GM18519 (cell line): Measurements from ENCODE around the gene SLC66A1.

Experiments
- ATAC-seq: cut with Tn5 transposase; IDR thresholded peaks from one replicate; pipeline ENCODE4 v1.9.1; 2021; ENCODE audit warnings: mild to moderate bottlenecking, moderate library complexity; ENCODE audit not compliant: unreplicated experiment, low FRiP score

The SLC66A1 gene

GRCh38 chr1:19341201-19342061, 29.3 kb downstream of the SLC66A1 start:
- ATAC-seq: no peak

DNA sequence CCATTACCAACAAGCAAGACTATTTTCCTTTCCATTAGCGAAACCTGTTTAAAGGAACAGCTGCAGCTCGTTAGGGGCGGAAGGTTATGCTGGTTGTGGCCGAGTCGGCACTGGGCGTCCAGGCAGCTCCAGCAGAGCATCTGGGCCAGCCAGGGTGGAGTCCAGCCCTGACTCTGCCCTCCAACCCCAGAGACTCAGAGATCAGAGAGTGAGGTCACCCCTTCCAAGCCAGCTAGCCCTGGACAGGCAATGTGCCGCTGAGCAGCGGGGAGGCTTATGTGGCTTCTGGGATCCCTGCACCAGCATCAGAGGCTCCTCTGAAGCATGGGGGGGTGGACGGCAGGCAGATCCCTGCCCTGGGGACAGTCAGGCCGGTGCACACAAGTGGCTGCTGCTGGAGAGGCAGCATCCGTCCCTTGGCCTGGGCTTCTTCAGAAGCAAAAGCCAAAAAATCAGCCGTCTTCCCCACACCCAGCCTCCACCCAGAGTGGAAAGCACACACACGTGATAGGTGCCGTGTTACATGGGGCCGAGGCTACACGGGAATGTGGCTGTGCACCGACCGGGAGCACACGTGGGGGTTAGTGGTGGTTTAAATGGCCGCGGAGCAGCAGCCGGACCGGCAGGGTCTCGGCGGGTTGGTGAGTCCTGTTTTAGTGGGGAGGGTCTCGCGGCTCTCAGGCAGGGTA, 30.1 kb downstream of the SLC66A1 start:
- no peak for ATAC-seq

DNA sequence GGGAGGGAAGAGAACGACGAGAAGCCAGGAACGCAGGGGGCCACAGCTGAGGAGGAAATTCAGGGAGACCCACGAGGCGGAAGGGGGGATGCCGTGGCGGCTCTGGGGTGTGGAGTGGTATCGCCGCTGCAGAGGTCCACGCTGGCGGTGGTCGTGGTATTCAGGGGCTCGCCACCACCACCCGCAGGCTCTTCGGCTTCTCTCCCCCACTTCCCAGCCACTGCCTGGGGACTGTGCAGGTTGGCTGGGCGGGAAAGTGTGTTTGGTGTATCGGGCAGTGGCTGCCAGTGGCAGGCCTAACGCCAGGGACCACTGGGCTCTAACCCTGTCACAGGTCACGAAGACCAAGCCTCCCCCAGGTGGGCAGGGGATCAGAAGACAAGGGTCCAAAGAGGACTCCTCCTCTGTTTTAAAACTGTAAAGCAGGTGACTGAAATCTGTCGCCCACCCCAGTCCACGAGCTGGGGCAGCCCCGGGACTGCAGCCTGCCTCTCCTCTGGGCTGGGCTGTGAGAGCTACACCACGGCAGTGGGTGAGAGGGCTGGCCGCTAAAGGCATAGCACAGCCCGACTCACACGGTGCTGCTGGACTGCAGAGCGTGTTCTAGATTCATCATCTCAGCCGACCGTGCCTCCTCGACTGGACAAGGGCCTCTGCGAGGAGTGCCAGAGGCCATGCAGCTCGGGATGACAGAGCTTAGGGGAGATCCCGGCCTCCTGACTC, 30.9 kb downstream of the SLC66A1 start:
- no peak for ATAC-seq

DNA sequence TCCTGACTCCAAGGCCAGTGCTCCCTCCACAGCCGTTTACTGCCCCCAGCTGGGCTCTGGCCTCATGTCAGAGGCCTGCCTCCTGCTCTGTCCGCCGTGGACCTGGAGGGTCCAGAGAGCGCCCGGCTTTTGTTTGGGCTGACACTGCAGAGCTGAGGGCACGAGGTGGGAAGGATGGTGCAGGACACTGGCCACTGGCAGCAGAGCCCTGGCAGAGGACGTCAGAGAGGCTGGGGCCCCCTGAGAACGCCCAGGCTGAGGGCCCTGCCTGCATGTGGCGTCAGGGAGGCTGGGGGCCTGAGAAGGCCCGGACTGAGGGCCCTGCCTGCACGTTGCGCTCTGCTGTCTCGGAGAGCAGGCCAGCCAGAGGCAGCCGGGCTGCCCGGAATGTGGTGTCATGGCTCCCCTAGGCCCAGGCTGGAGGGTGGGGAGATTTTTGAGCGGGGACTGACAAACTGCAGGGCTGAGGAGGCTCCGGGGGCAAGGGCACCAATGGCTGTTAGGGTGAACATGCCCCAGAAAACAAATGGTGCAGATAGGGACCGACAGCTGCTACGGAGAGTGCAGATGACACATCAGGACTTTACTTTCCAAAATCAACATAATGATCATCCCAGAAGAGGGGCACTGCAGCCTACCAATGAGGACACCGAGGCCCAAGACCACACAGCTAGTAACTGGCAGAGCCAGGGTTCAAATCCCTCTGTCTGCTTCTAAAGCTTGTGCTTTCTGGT, 31.7 kb downstream of the SLC66A1 start:
- ATAC-seq: no peak

- ATAC-seq: no peak
Observed at GRCh38 chr1:19344372-19344810, 32.3 kb downstream of the SLC66A1 start.

- ATAC-seq: no peak
Observed at GRCh38 chr1:19344831-19345230, 32.7 kb downstream of the SLC66A1 start.

- no peak for ATAC-seq
Observed at GRCh38 chr1:19345391-19345790, 33.3 kb downstream of the SLC66A1 start.

DNA sequence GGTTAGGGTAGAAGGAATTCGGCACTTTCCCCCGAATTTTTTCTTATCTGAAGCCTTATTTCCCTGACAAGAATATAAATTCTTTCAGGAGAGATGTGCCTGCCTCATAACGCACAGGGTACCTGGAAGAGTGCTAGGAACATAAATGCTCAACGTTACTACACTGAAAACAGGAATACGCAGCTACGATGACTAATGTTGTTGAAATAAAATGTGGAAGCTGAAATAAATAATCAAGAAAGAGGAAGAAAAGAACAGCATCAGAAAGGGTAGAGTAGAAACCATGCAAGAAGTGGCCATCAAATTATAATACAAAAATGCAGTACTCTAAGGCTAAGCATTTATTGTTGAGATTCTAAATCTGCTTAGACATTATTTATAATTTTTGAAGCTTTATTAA, 33.9 kb downstream of the SLC66A1 start:
- ATAC-seq: no peak

DNA sequence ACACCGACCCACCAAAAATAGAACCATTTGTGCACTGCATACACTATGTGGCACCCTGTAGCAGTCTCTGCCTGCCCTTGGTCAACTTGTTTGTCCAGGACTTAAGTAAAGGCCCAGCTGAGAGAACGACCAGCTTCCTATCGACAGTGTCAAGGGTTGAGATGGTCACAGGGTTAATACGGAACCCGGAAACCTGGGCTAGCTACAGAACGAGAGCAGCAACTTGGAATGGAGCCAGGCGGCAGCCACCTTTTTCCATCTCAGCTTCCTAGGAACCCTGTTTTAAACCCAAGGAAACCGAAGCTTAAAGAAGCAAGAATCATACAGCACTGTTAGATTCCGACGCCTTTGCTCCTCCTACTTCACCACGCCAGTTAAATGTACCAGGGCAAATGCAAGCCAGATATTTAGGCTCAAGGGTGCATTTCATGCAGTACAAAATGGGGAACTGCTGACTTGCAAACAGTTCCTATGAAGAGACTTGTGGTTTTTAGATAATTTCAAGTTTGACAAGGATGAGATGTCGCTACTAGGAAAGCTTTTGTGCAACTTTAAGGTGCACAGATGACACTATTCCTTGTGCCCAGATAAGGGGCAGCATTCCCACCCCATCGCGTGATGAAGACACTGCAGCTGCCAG, 35.5 kb downstream of the SLC66A1 start:
- no peak for ATAC-seq

- ATAC-seq: no peak
Observed at GRCh38 chr1:19348441-19349198, 36.5 kb downstream of the SLC66A1 start.

DNA sequence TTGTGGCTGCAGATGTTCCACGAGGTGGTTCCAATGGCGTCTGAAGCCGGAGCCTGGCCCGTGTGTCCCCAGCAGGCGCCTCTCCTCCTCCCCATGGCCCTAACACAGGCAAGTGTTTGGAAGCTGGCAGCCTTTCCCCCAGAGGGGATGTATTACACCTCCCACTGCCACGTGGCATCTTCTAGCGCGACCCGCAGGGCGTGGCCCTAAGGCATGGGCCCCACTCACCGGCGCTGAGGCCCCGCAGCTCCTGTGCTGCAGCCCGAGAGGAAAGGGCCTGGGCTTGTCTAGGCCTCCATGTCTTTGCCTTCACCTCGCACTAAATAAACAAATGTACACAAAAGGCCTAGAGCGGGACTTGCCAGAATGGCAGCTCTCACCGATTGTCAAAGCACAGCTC, 37.9 kb downstream of the SLC66A1 start:
- no peak for ATAC-seq

- ATAC-seq: no peak
Observed at GRCh38 chr1:19350566-19350965, 38.4 kb downstream of the SLC66A1 start.

DNA sequence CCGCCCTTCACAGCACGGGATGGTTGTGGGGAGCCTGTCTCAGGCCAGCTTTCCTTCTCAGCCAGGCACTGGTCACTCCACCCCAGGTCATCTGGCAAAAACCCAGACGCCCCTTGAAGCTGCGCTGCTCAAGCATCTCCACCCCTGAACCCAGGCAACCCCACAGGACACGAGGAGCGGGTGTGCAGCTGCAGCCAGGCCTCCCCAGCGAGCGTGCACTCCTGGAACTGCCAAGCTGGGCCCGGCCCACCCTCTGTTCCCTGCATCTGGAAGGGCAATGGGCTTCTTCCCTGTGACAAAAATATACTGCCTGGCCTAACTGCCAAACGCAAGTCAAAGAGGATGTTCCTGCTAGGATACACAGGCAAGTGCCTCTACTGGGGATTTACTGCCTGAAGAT, 39.7 kb downstream of the SLC66A1 start:
- no peak for ATAC-seq

DNA sequence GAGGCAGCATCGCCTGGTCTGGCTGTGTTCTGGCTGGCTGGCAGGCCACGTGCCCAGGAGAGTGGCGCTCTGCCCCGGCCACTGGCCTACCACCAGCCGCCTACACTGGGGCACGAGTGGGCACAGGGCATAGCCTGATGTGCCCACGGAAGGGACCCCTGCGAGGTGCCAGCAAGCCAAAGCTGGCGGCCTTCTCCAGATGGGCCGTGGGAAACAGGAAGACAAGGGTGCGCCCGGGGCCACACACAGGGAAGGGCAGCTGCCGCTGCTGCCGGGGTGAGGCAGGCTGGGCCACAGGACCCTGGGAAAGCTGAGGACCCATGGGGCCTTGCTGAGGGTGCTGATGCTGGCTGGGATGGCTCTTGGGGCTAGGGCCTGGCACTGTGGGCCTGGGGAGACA, 40.7 kb downstream of the SLC66A1 start:
- no peak for ATAC-seq

DNA sequence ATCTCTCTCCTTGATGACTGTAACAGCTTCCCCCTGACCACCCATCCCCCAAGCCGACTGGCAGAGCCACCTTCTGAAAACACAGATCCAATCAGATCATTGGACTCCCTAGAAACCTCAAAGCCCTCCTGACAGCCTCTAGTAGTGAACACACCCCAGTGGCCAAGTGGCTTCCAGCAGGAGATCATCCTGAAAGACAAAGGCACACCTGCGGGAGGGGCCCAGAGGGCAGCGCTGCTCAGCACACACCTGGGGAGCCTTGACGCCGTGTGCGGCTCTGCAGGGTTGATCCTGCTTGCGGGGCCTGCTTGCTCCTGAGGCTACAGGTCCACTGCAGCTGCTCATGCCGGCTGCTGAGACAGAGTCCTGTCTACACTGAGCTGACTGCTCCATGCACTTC, 41.5 kb downstream of the SLC66A1 start:
- no peak for ATAC-seq

- ATAC-seq: no peak
Observed at GRCh38 chr1:19354531-19354981, 42.4 kb downstream of the SLC66A1 start.

DNA sequence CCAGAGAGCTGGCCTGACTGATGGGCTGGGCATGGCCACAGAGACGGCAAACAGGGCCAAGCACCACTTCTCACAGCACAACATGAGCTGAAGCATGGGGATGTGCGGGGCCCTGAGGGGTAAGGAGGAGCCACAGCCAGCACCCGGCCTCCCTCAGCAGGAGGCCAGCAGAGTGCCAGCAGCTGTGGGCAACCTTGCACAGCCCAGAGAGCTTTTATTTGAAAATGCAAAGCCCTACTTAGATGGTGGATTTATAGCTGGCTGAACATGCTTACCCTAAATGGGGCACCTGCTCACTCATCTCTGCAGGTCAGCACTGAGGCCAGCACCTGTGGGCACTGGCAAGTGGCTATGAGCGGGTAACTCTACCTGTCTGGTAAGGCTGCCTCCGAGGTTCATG, 44.1 kb downstream of the SLC66A1 start:
- ATAC-seq: no peak

- no peak for ATAC-seq
Observed at GRCh38 chr1:19357299-19357986, 45.3 kb downstream of the SLC66A1 start.

DNA sequence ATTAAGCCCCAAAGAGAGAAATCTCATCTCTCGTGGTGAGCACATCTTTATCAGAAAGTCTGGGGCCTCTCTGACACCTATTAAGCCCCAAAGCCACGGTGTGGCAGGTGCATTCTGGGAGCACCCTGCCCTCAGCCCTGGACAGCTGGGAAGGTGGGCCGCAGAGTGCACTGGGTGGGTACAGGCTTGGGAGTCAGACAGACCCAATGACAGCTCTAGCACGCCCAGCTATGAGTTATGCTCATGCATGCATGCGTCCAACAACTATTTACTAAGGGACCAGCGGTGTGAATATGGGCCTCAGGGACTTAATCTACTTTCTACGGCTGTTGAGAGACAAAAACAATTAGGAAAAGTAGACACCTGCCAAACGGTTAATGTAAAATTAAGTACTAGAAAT, 46.6 kb downstream of the SLC66A1 start:
- ATAC-seq: no peak
